Caco-2 (cell line): ENCODE results near the gene ADM. TPM values are rescaled to one million over a fixed set of nuclear protein-coding genes. Genes with fewer than 3 reads are reported as not detected.

Experiments
- BruUV-seq: library from RNA; stranded (reverse); fragments of 400-500 nt; replicated peaks from 2 replicates; lab custom pipeline; 2021; lab: Mats Ljungman, UMichigan
- CTCF ChIA-PET: fragments of 300-600 bp; sonication (Branson Sonifier 250); formaldehyde crosslinking; loops from one replicate; lab custom pipeline; 2022; ENCODE audit warnings: antibody characterized with exemption; lab: Charles Lee
- POLR2A ChIA-PET: fragments of 300-600 bp; sonication (Branson Sonifier 250); formaldehyde crosslinking; loops from one replicate; lab custom pipeline; 2022; ENCODE audit warnings: antibody characterized with exemption; lab: Charles Lee
- DNase-seq, 2 experiments: peaks; one replicate each; pipeline versions ENCODE4 v3.0.0 to v3.0.0-alpha.2; 2020 to 2022
- H3K27me3 ChIP-seq: replicated peaks from 2 replicates; pipeline ENCODE4 v1.6.0; 2011; ENCODE audit warnings: low read length; ENCODE audit not compliant: control insufficient read depth, insufficient read depth
- H3K36me3 ChIP-seq: 2 replicates; pipeline ENCODE4 v1.5.1; 2011; ENCODE audit warnings: low read length; ENCODE audit not compliant: control insufficient read depth, insufficient read depth
- H3K4me1 ChIP-seq: fragments of 250-450 bp; sonication (Bioruptor Pico); 2 replicates; pipeline ENCODE4 v1.5.1; 2020; ENCODE audit warnings: mild to moderate bottlenecking
- H3K4me3 ChIP-seq: 2 replicates; pipeline ENCODE4 v1.5.1; 2011; ENCODE audit warnings: low read depth, mild to moderate bottlenecking, control low read depth, low read length
- H3K9me3 ChIP-seq: fragments of 250-450 bp; sonication (Bioruptor Pico); 2 replicates; pipeline ENCODE4 v1.5.1; 2020; ENCODE audit warnings: mild to moderate bottlenecking, moderate library complexity
- H3K27ac Mint-ChIP-seq: one replicate; pipeline ENCODE4 v1.8.0; 2022; ENCODE audit warnings: mixed read lengths; ENCODE audit not compliant: unreplicated experiment
- H3K27me3 Mint-ChIP-seq: one replicate; pipeline ENCODE4 v1.8.0; 2022; ENCODE audit warnings: mixed read lengths; ENCODE audit not compliant: insufficient read depth, unreplicated experiment
- H3K36me3 Mint-ChIP-seq: one replicate; pipeline ENCODE4 v1.8.0; 2022; ENCODE audit warnings: mild to moderate bottlenecking, mixed read lengths; ENCODE audit not compliant: insufficient read depth, unreplicated experiment
- H3K4me1 Mint-ChIP-seq: one replicate; pipeline ENCODE4 v1.8.0; 2022; ENCODE audit warnings: low read depth, mixed read lengths; ENCODE audit not compliant: unreplicated experiment
- H3K4me3 Mint-ChIP-seq: one replicate; pipeline ENCODE4 v1.8.0; 2022; ENCODE audit warnings: mild to moderate bottlenecking, moderate library complexity, mixed read lengths; ENCODE audit not compliant: unreplicated experiment
- H3K9me3 Mint-ChIP-seq: one replicate; pipeline ENCODE4 v1.8.0; 2022; ENCODE audit warnings: mixed read lengths; ENCODE audit not compliant: unreplicated experiment
- intact Hi-C: fragments of 100-400 bp; cut with micrococcal nuclease; formaldehyde crosslinking; loops from one replicate; pipeline ENCODE4 v1.10.0; 2022; ENCODE audit not compliant: unreplicated experiment
- total RNA-seq: library from RNA; stranded (reverse); gene quantifications from 2 replicates; pipeline ENCODE4 v1.2.3, GENCODE V29; 2022
- TF ChIP-seq, protein P1 (sequence below), 2 experiments: fragments of 200-600 bp in 1 of 2; IDR thresholded peaks; 1 replicate in 1 of 2; 2 replicates in 1 of 2; pipeline versions ENCODE4 v1.5.1 to v1.8.0; 2011 to 2022; ENCODE audit warnings: antibody characterized with exemption in 1 of 2, control low read depth in 1 of 2, inconsistent platforms in 1 of 2, low read depth in 1 of 2, low read length in 1 of 2, mild to moderate bottlenecking in 1 of 2, moderate library complexity in 1 of 2; ENCODE audit not compliant: insufficient read depth in 1 of 2, severe bottlenecking in 1 of 2, unreplicated experiment in 1 of 2

ADM gene
- total RNA-seq, 1 experiment from 2014 or later: 127 TPM

- no peak for DNase-seq
- H3K4me3 ChIP-seq: no peak overlapping the region
- H3K36me3 ChIP-seq: no peaks in the 10 kb centered on the region
- no peaks in the 10 kb centered on the region for H3K9me3 ChIP-seq
- H3K27me3 Mint-ChIP-seq: no peaks in the 10 kb centered on the region
- CTCF ChIA-PET: no interaction called here
- H3K27me3 ChIP-seq: no peaks in the 10 kb centered on the region
- TF ChIP-seq, protein P1, sequence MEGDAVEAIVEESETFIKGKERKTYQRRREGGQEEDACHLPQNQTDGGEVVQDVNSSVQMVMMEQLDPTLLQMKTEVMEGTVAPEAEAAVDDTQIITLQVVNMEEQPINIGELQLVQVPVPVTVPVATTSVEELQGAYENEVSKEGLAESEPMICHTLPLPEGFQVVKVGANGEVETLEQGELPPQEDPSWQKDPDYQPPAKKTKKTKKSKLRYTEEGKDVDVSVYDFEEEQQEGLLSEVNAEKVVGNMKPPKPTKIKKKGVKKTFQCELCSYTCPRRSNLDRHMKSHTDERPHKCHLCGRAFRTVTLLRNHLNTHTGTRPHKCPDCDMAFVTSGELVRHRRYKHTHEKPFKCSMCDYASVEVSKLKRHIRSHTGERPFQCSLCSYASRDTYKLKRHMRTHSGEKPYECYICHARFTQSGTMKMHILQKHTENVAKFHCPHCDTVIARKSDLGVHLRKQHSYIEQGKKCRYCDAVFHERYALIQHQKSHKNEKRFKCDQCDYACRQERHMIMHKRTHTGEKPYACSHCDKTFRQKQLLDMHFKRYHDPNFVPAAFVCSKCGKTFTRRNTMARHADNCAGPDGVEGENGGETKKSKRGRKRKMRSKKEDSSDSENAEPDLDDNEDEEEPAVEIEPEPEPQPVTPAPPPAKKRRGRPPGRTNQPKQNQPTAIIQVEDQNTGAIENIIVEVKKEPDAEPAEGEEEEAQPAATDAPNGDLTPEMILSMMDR (IDR thresholded peaks at IDR 0.05; ENCODE audit: insufficient read depth in 1 of 2, low read depth in 1 of 2, low read length in 1 of 2, severe bottlenecking in 1 of 2, unreplicated experiment in 1 of 2): no peak
- peaks cover 16% of the 10 kb centered on the region for H3K4me1 Mint-ChIP-seq
- peaks cover 33% of the 10 kb centered on the region for H3K4me1 ChIP-seq
- H3K4me3 Mint-ChIP-seq: no peak overlapping the region
- H3K9me3 Mint-ChIP-seq: no peaks in the 10 kb centered on the region
- BruUV-seq: no TSS peak
- intact Hi-C loops: no loop called here
- H3K36me3 Mint-ChIP-seq: no peaks in the 10 kb centered on the region
- no peak overlapping the region for H3K27ac Mint-ChIP-seq
- POLR2A ChIA-PET: no interaction called here
These were observed 26.8 kb downstream of the ADM start for GRCh38 chr11:10331548-10332289.

DNA sequence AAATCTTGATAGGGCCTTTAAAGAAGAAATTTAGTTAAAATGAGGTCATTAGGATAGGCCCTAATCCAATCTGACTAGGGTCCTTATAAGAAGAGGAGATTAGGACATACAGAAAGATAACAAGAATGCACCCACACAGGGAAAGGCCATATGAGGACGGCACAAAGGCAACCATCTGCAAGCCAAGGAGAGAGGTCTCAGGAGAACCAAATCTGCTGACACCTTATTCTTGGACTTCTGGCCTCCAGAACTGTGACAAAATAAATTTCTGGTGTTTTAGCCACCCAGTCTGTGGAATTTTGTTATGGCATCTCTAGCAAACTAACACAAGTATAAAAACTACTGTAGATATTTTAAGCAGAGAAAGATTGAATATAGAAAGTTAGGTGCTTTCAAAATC is 28.6 kb downstream of the ADM start:
- no peaks in the 10 kb centered on the region for H3K9me3 Mint-ChIP-seq
- no peaks in the 10 kb centered on the region for H3K36me3 Mint-ChIP-seq
- H3K27me3 Mint-ChIP-seq: no peaks in the 10 kb centered on the region
- H3K4me3 ChIP-seq: no peak overlapping the region
- no peaks in the 10 kb centered on the region for H3K27me3 ChIP-seq
- no peak overlapping the region for H3K27ac Mint-ChIP-seq
- ChIA-PET CTCF (no interaction called here), POLR2A (no interaction called here)
- H3K9me3 ChIP-seq: 0 out of 2 replicates have a peak, but pooled peaks cover 3% of the 10 kb centered on the region
- no peak for DNase-seq
- H3K4me1 ChIP-seq: peaks cover 15% of the 10 kb centered on the region
- H3K36me3 ChIP-seq: no peaks in the 10 kb centered on the region
- intact Hi-C loops: no loop called here
- no TSS peak for BruUV-seq
- TF ChIP-seq, protein P1 (IDR thresholded peaks at IDR 0.05; ENCODE audit: insufficient read depth in 1 of 2, low read depth in 1 of 2, low read length in 1 of 2, severe bottlenecking in 1 of 2, unreplicated experiment in 1 of 2): no peak
- H3K4me3 Mint-ChIP-seq: no peak overlapping the region
- H3K4me1 Mint-ChIP-seq: peaks cover 8% of the 10 kb centered on the region

DNA sequence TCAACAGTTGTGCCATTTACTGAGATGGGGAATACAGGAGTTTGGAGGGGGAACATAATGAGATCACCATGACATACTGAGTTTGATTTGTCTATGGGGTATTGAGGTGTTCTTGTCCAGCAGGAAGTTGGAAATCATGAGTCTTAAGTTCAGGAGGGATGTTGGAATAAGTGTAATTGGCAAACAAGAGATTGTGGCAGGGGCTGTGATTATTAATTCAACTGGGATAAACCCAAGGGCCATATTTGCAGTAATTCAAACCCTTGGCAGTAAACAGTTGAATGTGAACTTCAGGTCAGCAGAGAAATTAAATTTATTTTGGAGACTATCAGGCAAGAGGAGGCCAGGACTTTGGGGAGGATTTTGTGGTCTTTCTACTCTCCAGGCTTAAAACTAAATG is 33.4 kb downstream of the ADM start:
- Histone ChIP-seq H3K36me3 (no peaks in the 10 kb centered on the region), H3K27me3 (no peaks in the 10 kb centered on the region), H3K4me3 (no peak overlapping the region), H3K9me3 (0 out of 2 replicates have a peak, but pooled peaks cover 3% of the 10 kb centered on the region), H3K4me1 (no peaks in the 10 kb centered on the region)
- TF ChIP-seq, protein P1 (IDR thresholded peaks at IDR 0.05; ENCODE audit: insufficient read depth in 1 of 2, low read depth in 1 of 2, low read length in 1 of 2, severe bottlenecking in 1 of 2, unreplicated experiment in 1 of 2): no peak
- Mint-ChIP-seq H3K4me1 (no peaks in the 10 kb centered on the region), H3K27ac (no peak overlapping the region), H3K4me3 (no peak overlapping the region), H3K27me3 (no peaks in the 10 kb centered on the region), H3K9me3 (peaks cover 9% of the 10 kb centered on the region), H3K36me3 (no peaks in the 10 kb centered on the region)
- no peak for DNase-seq
- ChIA-PET POLR2A (no interaction called here), CTCF (no interaction called here)
- no TSS peak for BruUV-seq
- intact Hi-C loops: no loop called here
